GM21526 (cell line): Measurements from ENCODE around the gene GNG12.
A peak's percentile ranks its signal among the peaks of the same experiment; 100 is the strongest.

ENCODE experiments used
- ATAC-seq: cut with Tn5 transposase; IDR thresholded peaks from one replicate; pipeline ENCODE4 v1.9.1; 2021; ENCODE audit warnings: moderate library complexity; ENCODE audit not compliant: unreplicated experiment, low FRiP score

GNG12 gene

DNA sequence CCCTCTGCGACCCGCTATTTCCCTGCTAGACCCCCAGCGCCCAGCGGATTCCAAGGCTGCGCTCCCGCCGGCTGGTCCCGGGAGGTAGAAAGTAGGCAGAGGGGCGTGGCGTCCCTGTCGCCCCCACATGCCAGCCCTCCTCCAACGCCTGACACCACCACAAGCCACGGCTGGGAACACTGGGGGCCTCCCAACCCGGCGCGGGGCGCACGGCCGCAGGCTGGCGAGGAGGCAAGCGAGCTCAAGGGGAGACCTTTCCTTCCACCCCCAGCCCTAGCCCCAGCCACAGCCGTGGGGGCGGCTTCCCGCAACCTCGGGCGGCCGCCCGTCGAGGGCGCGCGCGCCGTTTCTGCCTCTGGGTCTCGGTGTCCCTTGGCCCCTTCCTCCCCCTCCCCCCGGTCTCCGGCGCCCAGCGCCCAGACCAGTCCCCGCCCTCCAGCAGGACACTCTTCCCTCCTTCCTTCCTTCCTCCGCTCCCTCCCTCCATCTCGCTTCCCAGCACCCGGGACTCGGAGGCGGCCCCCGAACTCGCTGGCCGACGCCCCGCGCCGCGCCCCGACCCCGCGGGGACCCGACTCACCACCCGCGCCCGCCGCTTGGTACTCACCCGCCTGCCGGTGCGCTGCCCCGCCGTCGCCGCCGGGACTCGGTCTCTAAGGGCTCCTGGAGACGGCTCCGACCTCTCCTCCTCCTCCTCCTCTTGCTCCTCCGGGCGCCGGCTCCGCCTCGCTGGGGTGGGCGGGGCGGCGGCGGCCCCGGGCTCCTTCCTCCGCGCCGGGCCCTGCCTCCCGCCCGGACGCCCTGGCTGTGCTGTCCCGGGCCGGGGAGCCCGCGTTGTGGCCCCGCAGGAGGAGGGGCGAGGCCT lies at the start of gene GNG12:
Gene GNG12, minus strand, starts transcription at position 731 of the 865 bp plus-strand sequence. CDS start 125,781 bp downstream, outside the sequence.
- peak; percentile 59 for ATAC-seq

DNA sequence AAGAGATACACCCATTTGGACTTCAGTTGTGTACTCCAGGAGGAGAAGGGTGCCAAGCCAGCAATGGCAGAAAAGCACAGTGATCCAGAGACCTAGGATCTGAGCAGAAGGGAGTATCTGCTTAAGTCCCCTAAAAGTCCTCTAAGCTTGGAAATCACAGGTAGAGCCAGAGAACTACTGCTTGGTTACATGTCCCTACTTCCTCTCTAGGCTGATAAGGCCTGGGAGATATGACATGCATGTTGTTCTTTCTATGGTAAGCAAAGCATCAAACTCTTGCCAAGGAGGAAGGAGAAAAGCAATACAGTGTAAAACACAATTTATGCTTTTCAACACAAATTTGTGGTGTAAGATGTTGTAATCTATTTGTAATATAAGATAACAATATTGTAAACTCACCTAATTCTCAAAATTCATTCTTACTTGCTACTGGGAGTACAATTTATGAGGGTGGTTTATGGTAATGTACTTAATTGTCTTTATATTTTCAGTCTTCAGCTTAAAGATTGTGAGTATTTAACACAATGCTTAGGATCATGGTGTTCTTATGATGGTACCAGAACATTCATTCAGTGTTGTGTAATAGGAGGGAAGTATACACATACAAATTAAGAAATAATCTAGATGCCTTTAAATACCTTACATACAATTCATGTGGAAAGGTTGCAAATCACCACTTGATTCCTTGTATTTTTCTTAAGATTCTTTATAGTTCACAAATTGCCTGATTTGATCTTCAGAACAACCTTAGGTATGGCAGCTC lies 49.1 kb upstream of the GNG12 start:
- no peak for ATAC-seq

DNA sequence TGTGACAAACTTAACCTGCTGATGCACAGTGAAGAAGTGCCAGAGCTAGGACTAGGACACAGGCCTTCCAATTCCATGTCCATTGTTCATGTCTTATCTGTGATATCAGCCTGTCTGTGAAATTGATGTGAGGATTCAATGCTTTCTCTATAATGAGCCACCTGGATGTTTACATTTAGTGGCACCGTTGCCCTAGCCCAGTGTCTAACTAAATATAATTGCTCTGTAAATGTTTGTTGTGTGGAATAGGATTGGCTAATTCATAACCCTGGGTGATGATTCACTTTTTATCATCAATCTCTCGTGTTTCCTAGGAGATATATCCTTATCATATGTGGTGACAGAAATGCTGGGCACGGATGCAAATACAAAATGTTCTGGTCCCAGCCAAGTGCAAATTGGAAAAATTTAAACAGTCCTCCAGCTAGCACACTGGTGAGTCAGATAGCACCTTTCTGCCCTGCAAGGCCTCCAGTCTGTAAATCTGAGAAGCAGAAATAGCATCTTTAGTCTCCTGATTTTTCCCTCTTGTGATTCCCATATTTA lies 46.9 kb upstream of the GNG12 start:
- no peak for ATAC-seq

DNA sequence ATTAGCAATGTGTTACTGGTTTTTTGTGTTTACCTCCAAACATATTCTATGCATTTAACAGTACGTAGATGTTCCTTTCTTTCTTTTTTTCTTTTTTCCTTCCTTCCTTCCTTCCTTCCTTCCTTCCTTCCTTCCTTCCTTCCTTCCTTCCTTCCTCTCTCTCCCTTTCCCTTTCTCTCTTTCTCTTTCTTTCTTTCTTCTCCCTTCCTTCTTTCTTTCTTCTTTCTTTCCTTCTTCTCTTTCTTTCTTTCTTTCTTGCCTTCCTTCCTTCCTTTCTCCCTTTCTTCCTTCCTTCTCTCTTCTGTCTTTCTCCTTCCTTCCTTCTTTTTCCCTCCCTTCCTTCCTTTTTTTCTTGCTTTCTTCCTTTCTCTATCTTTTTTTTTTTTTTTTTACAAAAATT lies 46.2 kb upstream of the GNG12 start:
- ATAC-seq, result no peak

DNA sequence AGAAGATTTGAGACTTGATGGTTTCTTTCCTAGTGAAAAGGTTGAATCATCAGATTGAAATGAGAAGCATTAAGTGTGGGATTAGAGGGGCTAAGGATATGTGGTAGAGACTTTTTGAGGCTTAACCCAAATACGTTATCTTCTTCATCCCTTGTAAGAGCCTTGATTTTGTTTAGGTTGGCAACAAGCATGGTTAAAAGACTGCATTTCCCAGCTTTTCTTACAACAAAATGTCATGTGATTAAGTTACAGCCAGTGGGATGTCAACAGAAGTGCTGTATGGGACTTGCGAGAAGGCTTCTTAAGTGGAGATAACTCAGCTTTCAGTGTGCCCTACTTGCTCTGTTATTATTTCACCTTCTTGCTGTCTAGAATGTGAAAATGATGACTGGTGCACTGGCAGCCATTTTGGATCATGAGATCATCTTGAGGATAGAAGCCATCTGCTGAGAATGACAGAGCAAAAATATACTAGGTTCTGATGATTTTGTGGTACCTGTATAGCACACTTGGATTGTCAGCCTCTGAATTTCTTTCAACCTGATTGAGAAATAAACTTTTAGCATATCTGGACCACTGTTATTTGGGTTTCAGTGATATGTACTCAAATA lies 41.3 kb upstream of the GNG12 start:
- ATAC-seq, result no peak

DNA sequence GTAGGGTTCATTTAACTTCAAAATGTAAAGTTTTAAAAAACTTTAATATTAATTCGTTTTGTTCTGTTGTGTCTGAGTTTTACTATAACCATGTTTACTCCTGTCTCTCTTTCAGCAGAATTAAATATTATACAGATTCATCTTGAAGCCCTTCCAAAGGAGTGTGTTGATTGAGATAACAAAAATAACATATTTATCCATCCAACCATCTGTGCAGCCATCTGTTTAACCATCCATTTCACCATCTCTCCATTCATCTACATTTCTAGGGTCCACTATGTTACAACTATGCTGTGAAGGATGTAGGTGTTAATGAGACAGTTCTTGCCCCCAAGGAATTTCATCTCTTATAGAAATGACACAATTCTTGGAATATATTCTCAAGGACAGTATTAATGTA lies 36.0 kb upstream of the GNG12 start:
- no peak for ATAC-seq

DNA sequence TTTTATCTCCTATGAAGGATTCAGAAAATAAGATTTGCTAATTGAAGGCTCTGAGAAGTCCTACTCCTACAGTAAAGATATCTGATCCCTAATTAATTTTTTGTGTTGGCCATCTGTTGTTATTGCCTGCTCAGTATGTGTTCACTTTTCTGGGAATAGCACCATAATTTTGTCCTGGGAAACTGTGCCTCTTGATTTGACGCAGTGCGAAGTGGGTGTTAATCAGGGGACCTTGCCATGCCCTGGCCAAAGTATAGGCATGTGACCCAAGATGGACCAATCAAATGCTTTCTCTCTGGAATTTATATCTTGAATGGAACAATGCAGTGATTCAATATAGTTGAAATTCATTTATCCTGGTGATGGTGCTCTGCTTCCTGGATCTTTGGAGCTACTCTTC lies 30.4 kb upstream of the GNG12 start:
- no peak for ATAC-seq

DNA sequence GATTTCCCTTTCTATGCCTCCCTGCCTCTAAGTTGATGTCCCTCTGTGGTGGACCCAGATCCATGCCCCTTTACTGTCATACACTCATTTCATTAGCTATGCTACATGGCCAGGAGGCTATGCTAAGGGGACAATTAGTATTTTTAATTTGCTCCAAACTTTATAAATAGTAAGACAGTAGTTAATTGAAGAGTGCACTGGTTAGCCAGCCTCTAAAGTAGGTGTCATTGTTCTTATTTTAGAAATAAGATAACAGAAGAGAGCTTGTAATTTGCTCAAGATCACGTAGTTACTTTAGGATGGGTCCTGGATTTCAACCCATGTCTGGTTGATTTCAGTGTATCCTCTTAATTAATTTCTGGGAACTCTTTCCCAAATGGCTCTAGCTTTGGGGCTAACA lies 29.4 kb upstream of the GNG12 start:
- ATAC-seq, result no peak

DNA sequence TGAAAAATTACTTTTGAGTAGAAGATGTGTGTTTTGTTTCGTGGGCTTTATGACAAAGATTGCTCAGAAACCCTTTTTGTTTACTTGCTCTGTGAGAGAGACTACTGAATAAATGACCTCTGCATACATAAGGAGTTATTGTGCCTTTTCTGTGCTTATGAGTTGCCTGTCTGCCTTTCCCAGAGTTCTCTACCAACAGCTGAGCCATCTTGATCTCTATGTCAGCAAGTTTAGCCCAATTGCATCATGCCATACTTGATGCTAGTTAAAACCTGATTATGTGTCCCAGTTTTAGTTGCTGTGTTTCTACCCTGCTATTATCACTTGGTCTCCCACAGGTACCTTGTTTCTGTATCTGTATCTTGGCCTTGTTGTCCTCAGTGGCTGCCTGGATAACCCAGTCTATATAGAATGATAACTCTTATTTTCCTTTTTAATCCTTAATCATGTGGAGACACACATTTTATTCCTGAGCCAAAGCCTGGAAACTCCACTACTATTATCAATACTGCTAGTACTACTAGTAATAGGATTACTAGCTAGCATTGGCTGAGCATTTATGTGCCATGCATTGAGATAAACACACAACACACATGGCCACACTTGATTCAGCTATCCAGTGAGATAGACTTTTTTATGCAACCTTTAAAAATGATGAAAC lies 28.7 kb upstream of the GNG12 start:
- ATAC-seq, result no peak

DNA sequence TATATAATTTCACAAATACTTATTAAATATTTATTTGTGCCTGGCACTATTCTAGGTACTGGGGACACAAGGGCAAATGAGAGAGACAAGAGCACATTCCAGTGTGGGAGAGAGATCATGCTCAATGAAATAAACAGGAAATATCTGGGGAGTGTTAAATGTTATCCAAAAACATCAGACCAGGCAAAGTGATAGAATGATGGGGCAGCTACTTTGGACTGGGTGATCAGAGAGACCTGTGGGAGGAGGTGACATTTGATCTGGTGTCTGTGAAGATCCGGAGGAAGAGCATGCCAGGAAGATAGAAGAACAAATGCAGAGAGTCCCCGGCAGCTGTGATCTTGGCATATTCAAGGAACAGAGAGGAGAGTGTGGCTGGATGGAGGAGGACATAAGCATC lies 27.5 kb upstream of the GNG12 start:
- ATAC-seq, result no peak

DNA sequence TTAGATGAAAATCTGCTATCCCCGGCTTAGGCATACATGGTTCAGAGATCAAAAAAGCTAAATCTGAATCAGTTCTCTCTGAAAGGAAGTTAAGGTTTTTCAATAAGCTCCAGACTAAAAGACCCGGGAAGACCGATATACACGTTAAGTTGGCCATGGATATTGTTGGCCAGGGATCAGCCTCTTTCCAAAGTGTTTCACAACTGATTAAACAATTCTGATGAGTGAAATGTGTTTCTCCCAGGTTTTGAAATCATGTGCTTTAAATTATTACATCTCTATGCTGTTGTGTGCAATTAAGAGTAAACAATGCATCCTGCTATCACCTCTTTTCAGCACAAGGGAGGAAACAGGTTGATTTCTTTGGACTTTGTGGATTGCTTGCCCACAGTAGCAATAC lies 23.7 kb upstream of the GNG12 start:
- no peak for ATAC-seq

DNA sequence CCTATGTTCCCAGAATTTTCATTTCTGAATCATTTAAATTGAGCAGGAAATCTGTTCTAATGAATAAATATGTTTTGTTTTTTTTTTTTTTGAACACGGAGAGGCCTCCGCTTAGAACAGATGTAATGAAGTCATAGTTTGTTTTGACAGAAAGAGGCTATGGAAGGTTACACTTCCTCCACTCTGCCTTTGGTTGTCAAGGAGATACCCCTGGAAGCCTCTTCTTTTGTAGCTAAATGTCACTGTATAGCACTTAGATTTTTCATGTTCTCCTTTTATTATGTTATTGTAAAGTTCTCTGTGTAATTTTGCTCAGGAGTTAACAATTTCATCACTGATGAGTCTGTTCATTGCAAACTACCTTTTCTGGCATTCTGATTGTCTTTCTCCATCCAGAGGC lies 22.7 kb upstream of the GNG12 start:
- no peak for ATAC-seq

DNA sequence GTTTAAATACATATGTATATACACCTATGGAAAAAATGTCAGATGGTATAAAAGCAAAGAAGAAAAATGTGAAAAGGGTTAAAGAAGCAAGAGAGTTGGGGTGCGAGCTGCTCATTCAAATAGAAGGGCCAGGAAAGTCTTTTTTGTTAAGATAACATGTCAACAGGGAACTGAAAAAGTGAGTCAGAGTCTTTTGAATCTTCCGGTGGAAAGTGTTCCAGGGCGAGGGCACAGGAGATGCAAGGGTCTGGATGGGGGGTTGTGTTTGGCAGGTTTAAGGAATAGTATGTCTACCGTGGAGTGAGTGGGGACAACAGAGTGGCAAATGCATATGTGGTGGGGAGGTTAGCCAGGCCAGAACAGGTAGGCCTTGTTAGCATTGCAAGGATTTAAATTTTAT lies 22.2 kb upstream of the GNG12 start:
- ATAC-seq, result no peak

DNA sequence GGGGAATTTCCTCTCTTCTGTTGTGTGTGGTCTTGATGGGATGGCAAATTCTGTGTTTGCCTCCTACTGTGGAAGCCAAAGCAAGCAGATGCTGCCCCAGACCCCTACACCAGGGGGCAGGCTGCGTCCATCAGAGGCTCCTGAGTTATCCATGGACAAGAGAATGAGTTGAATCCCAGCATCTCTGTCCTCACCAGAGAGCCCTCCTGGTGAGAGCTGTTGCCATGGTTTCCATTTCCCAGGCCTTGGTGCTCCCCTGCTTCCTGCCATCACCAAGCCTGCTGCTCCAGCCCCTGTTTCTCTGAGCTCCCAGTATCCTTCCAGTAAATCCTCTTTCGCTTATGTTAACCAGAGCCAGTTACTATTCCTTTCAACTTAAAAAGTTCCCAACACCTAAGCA lies 20.4 kb upstream of the GNG12 start:
- no peak for ATAC-seq

DNA sequence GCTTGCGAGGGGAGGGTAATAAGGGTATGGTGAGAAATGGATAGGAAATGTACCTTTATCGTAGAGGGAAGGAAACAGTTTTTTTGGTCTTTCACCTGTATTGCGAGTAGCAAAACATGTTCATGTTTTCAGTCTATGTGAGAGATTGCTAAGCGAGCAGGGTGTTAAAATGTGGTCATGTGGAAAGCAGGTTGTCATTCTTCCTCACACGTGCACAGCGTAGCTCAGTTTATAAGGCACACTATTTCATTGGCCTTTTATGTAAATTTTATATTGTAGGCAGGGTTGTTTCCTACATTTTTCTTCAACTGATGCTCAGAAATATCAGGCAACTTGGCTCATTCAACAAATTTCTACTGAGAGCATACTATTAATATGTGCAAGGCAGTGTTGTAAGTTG lies 18.5 kb upstream of the GNG12 start:
- ATAC-seq, result no peak

DNA sequence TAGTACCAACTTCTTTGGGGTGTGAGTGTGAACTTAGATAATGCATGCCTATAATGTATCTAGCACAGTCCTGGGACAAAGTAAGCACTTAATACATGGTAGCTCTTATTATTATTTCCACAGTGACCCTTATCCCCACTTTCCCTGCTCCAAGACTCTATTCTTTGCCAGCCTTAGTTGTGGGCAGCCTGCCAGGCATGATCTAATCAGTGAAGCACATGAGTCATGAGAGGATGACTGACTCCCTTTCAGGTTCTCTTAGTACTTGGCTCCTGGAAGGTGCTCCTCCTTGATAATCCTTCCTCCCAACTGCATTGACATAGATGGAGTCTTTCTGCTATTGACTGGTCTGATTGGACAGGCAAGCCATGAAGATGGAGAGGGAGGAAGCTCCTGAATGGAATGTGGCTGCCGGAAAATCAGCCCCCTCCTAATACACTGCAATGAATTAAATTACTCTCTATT lies 17.4 kb upstream of the GNG12 start:
- no peak for ATAC-seq

DNA sequence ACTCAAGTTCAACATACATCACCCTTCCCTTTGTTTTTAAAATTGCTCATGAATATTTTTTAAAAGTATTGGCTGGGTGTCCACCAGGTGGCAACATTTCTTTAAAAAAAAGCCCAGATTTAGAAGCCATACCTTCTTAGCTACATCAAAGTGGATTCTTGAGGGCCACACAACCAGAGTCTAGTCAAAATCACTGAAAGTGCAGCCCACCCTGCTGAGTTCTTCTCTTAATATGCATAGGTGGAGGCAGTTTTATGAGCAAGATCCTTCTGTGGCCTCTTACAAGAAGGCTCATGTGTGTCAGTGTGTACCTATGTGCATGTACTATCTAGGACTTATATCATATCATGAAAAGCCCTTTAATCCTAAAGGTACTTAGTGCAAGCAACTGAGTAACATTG lies 16.9 kb upstream of the GNG12 start:
- ATAC-seq, result no peak

DNA sequence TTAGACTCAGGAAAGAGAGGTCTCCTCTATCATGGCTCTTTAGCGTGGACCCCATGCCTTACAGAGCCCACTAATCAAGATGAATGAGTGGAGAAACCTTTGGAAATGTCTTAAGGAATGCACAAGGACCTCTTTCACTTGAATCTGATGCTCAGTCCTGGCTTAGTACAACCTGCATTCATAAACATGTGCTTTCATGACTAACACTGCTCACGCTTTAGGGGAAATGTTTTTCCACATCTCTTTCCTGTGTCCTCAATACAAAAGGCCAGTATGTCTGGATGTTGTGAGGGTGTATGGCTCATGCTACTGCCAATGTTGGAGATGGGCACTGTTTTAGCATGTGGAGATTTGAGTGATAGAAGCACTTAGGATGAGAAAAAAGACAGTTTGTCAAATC lies 14.2 kb upstream of the GNG12 start:
- no peak for ATAC-seq

DNA sequence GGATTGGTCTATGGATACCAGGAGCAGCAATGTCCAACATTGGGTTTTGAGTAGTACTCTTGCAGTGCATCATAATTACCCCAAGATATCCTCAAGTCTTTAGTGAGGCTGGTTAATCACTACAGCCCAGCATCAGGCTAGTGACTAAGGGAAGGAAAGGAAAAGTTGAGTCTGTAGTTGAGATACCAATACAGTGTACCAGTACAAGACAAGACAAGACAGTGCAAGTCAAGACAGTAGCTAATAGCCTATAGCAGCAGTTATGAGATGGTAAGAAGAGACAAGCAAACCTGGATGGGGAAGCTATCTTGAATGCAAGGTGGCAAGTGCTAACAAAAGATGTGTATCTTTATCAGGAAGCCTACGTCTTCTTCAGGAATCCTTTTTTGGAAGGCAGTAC lies 13.3 kb upstream of the GNG12 start:
- no peak for ATAC-seq

DNA sequence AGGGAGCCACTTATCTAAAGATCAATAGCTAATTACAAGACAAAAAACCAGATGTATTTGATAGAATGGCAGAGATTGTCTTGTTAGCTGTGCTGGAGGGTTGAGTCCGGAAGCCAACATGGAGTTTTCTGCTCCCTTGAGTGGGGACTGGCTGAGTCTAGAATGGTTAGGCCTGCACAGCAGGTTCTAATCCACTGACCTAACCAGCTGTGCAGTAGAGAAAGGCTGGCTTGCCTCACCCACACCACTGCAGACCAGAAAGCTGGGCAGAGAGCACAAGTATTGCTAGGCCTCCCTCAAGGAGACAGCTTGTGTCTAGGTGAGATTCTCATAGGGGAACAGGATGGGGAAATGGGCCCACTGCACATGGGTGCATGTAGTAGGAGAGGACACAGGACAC lies 11.7 kb upstream of the GNG12 start:
- ATAC-seq, result no peak

DNA sequence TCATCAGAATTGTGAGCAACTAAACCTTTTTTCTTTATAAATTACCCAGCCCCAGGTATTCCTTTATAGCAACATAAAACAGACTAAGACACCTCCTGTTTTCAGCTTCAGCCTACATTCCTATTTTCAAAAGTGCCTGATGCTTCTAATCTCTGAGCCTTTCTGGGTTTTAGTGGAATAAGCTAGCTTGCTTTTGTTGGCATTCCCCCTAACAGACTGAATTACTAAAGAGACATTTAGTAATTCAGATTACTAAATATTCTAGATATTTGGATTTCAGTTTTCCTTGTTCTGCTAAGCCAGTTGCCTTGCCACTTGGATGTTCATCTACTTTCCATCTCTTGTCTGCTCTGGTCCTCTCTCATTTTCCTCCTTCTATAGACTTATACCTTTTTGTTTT lies 10.5 kb upstream of the GNG12 start:
- ATAC-seq, result no peak
